ENCODE data around the gene OR10P1.

GRCh38 chr12:55671746-55672145, 35.1 kb downstream of the OR10P1 start:
- no peak for TF ChIP-seq CTCF (IDR thresholded peaks at IDR 0.05)
- TF ChIP-seq POLR2A (IDR thresholded peaks at IDR 0.05) = no peak

All from testis (tissue), 2 donors.